CD4-positive, CD25-positive, alpha-beta regulatory T cell (primary cell): ENCODE results near the gene RNF220. TPM values are rescaled to one million over a fixed set of nuclear protein-coding genes. Genes with fewer than 3 reads are reported as not detected.

ENCODE experiments used
- ATAC-seq, 2 donors: fragments of 150-1000 bp; cut with Tn5 transposase; one replicate each; pipeline ENCODE4 v1.10.0; 2021; ENCODE audit warnings: low read depth in 2 of 2, moderate number of reproducible peaks in 2 of 2, moderate library complexity in 1 of 2
- DNase-seq, 3 donors: peaks; one replicate each; pipeline versions ENCODE4 v3.0.0 to v3.0.0-alpha.2; 2012 to 2022; ENCODE audit warnings: mixed read lengths in 1 of 3
- H3K27ac ChIP-seq: one replicate; pipeline ENCODE4 v1.7.0; 2013; ENCODE audit warnings: mild to moderate bottlenecking, low read length; ENCODE audit not compliant: insufficient read depth, poor library complexity, severe bottlenecking
- H3K27me3 ChIP-seq: one replicate; pipeline ENCODE4 v1.7.0; 2013; ENCODE audit warnings: low read length; ENCODE audit not compliant: control insufficient read depth, insufficient read depth
- H3K36me3 ChIP-seq: one replicate; pipeline ENCODE4 v1.7.0; 2013; ENCODE audit warnings: mild to moderate bottlenecking, low read length, moderate library complexity; ENCODE audit not compliant: control insufficient read depth, insufficient read depth
- H3K4me1 ChIP-seq: 2 replicates; pipeline ENCODE4 v1.7.0; 2013; ENCODE audit warnings: mild to moderate bottlenecking, low read length; ENCODE audit not compliant: insufficient read depth, control insufficient read depth, poor library complexity, severe bottlenecking
- H3K4me3 ChIP-seq: one replicate; pipeline ENCODE4 v1.7.0; 2013; ENCODE audit warnings: low read depth, mild to moderate bottlenecking, low read length, moderate library complexity
- H3K9me3 ChIP-seq, 2 experiments: 1 replicate in 1 of 2; 2 replicates in 1 of 2; pipeline ENCODE4 v1.7.0; 2013; ENCODE audit warnings: low read length in 2 of 2, mild to moderate bottlenecking in 1 of 2, moderate library complexity in 1 of 2; ENCODE audit not compliant: control insufficient read depth in 2 of 2
- H3K27ac Mint-ChIP-seq, 3 donors: one replicate each; pipeline ENCODE4 v1.8.0; 2020 to 2022; ENCODE audit warnings: mild to moderate bottlenecking in 3 of 3, mixed read lengths in 3 of 3, moderate library complexity in 2 of 3
- H3K27me3 Mint-ChIP-seq: one replicate; pipeline ENCODE4 v1.8.0; 2022; ENCODE audit warnings: mild to moderate bottlenecking, mixed read lengths
- H3K36me3 Mint-ChIP-seq: one replicate; pipeline ENCODE4 v1.8.0; 2020; ENCODE audit warnings: mixed read lengths
- H3K4me1 Mint-ChIP-seq, 4 donors: one replicate each; pipeline ENCODE4 v1.8.0; 2020 to 2022; ENCODE audit warnings: mixed read lengths in 4 of 4, mild to moderate bottlenecking in 1 of 4
- H3K4me3 Mint-ChIP-seq, 4 donors: one replicate each; pipeline ENCODE4 v1.8.0; 2020 to 2022; ENCODE audit warnings: mild to moderate bottlenecking in 4 of 4, mixed read lengths in 4 of 4, moderate library complexity in 3 of 4
- H3K9me3 Mint-ChIP-seq, 7 donors: one replicate each; pipeline ENCODE4 v1.8.0; 2020 to 2022; ENCODE audit warnings: mixed read lengths in 7 of 7, mild to moderate bottlenecking in 3 of 7, moderate library complexity in 2 of 7
- polyA plus RNA-seq, 4 donors: library from polyadenylated mRNA; unstranded; fragments of 300-500 nt; fragmentation: Illumina TruSeq; gene quantifications; one replicate each; pipeline ENCODE4 v1.2.3, GENCODE V29; 2021
- total RNA-seq: library from RNA; stranded (reverse); gene quantifications from one replicate; pipeline ENCODE4 v1.2.3, GENCODE V29; 2022

The RNF220 gene
- total and polyA plus RNA-seq, 5 donors from 2014 or later, result 73.2 to 94.8 (median 83.1) TPM

DNA sequence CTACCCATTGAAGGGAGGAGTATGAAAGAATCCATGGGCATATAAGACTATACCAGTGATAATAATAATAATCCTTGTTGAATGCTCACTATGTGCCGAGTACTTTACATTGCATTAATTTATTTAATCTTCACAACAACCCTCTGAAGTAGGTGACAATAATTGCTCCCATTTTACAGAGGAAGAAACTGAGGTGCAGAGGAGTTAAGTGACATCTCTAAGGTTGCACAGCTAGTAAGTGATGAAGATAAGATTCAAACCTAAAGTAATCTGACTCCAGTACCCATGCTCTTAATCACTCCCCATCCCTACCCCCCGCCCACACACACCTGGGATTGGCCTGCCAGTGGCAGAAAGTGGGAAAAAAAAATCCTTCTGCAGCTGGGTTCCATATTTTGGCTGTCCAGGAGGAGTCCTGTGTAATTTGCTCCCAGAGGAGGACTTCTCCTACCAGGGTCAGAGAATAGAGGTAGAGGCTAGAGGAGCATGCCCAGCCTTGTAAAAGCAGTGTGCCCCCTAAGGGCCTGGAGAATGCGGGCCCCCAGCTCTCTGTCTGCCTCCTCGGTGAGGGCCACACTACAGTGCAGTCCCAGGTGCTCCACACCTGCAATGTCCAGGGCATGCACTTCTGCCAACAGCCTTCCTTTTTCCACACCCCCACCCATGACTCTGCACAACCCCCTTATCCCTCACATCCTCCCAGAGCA lies 211.4 kb downstream of the RNF220 start:
- H3K4me1 ChIP-seq, result no peaks in the 10 kb centered on the region
- H3K9me3 ChIP-seq, result no peaks in the 10 kb centered on the region
- Mint-ChIP-seq H3K9me3 (no peaks in the 10 kb centered on the region), H3K27me3 (peaks cover 16% of the 10 kb centered on the region), H3K27ac (no peak overlapping the region), H3K4me1 (no peaks in the 10 kb centered on the region), H3K36me3 (no peaks in the 10 kb centered on the region), H3K4me3 (no peak overlapping the region)
- DNase-seq (no peak), ATAC-seq (no peak)
- H3K27ac ChIP-seq, result no peak overlapping the region
- H3K27me3 ChIP-seq, result no peaks in the 10 kb centered on the region
- H3K4me3 ChIP-seq, result no peak overlapping the region
- no peaks in the 10 kb centered on the region for H3K36me3 ChIP-seq

- no peaks in the 10 kb centered on the region for H3K27me3 ChIP-seq
- H3K4me1 ChIP-seq, result no peaks in the 10 kb centered on the region
- ATAC-seq (no peak), DNase-seq (no peak)
- no peaks in the 10 kb centered on the region for H3K36me3 ChIP-seq
- Mint-ChIP-seq H3K36me3 (no peaks in the 10 kb centered on the region), H3K4me3 (no peak overlapping the region), H3K27ac (no peak overlapping the region), H3K27me3 (peaks cover 12% of the 10 kb centered on the region), H3K4me1 (no peaks in the 10 kb centered on the region), H3K9me3 (peaks cover 0 to 1% (median 0%) of the 10 kb centered on the region in 7 donors)
- no peak overlapping the region for H3K27ac ChIP-seq
- no peak overlapping the region for H3K4me3 ChIP-seq
- H3K9me3 ChIP-seq, result no peaks in the 10 kb centered on the region
Observed at GRCh38 chr1:44616991-44617702, 212.1 kb downstream of the RNF220 start.

DNA sequence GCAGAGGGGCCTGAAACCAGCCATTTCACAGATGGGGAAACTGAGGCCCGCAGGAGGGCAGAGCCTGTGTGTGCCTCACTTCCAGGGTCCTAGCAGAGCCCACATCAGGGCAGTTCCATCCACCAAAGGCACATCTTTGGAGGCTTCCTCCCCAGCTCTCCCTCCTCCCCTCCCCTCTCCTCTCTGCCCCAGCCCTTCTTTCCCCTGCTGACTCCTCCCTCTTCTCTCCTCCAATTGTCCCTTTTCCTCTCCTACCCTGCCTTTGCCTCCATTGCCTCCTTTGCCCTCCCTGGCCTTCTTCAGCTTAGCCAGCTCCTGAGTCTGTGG lies 212.6 kb downstream of the RNF220 start:
- Mint-ChIP-seq H3K27me3 (peaks cover 11% of the 10 kb centered on the region), H3K4me3 (no peak overlapping the region)
- no peak overlapping the region for H3K4me3 ChIP-seq

GRCh38 chr1:44619261-44619900 lies 214.3 kb downstream of the RNF220 start:
- ATAC-seq, result no peak
- no peaks in the 10 kb centered on the region for H3K36me3 Mint-ChIP-seq
- H3K9me3 Mint-ChIP-seq, result peaks cover 0 to 1% (median 0%) of the 10 kb centered on the region in 7 donors
- Histone ChIP-seq H3K27me3 (no peaks in the 10 kb centered on the region), H3K27ac (no peak overlapping the region), H3K4me3 (no peak overlapping the region), H3K4me1 (no peaks in the 10 kb centered on the region), H3K9me3 (no peaks in the 10 kb centered on the region), H3K36me3 (no peaks in the 10 kb centered on the region)
- no peak overlapping the region for H3K27ac Mint-ChIP-seq
- no peak overlapping the region for H3K4me3 Mint-ChIP-seq
- no peak for DNase-seq
- H3K27me3 Mint-ChIP-seq, result peaks cover 16% of the 10 kb centered on the region
- no peaks in the 10 kb centered on the region for H3K4me1 Mint-ChIP-seq

More for the DNA sequence above, 212.6 kb downstream of the RNF220 start:
- Mint-ChIP-seq H3K27ac (no peak overlapping the region), H3K4me1 (no peaks in the 10 kb centered on the region), H3K36me3 (no peaks in the 10 kb centered on the region), H3K9me3 (peaks cover 0 to 1% (median 0%) of the 10 kb centered on the region in 7 donors)
- H3K36me3 ChIP-seq, result no peaks in the 10 kb centered on the region
- no peak overlapping the region for H3K27ac ChIP-seq
- no peaks in the 10 kb centered on the region for H3K27me3 ChIP-seq
- ATAC-seq (no peak), DNase-seq (no peak)
- H3K9me3 ChIP-seq, result no peaks in the 10 kb centered on the region
- H3K4me1 ChIP-seq, result no peaks in the 10 kb centered on the region

DNA sequence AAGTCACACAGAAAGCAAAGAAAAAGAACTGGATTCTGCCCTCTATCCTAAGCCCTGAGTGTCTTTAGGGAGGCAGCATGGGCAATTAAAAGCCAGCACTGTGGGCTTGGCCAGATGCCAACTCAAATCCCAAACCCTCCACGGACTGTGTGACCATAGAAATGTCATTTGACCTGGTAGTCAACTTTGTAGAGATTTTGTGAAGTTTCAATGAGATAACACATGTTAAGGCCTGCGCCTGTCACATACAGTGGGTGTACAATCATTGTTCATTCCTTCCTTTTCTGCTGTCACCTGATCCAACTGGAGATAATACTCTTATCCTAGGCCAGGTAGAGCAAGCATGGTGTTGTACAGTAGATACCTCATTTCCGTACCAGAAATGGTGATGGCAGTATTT lies 215.0 kb downstream of the RNF220 start:
- ATAC-seq (no peak), DNase-seq (no peak)
- no peak overlapping the region for H3K27ac ChIP-seq
- H3K9me3 Mint-ChIP-seq, result peaks cover 0 to 1% (median 0%) of the 10 kb centered on the region in 7 donors
- no peaks in the 10 kb centered on the region for H3K36me3 Mint-ChIP-seq
- no peaks in the 10 kb centered on the region for H3K36me3 ChIP-seq
- H3K27me3 ChIP-seq, result no peaks in the 10 kb centered on the region
- H3K4me3 ChIP-seq, result no peak overlapping the region
- H3K4me1 ChIP-seq, result no peaks in the 10 kb centered on the region
- H3K27ac Mint-ChIP-seq, result no peak overlapping the region
- no peak overlapping the region for H3K4me3 Mint-ChIP-seq
- H3K9me3 ChIP-seq, result no peaks in the 10 kb centered on the region
- no peaks in the 10 kb centered on the region for H3K4me1 Mint-ChIP-seq
- peaks cover 16% of the 10 kb centered on the region for H3K27me3 Mint-ChIP-seq

GRCh38 chr1:44621841-44622286 lies 216.8 kb downstream of the RNF220 start:
- H3K27ac Mint-ChIP-seq, result no peak overlapping the region
- H3K36me3 Mint-ChIP-seq, result no peaks in the 10 kb centered on the region
- DNase-seq (no peak), ATAC-seq (no peak)
- Histone ChIP-seq H3K36me3 (no peaks in the 10 kb centered on the region), H3K4me3 (no peak overlapping the region), H3K9me3 (no peaks in the 10 kb centered on the region), H3K27me3 (no peaks in the 10 kb centered on the region), H3K4me1 (no peaks in the 10 kb centered on the region), H3K27ac (no peak overlapping the region)
- H3K4me1 Mint-ChIP-seq, result no peaks in the 10 kb centered on the region
- no peak overlapping the region for H3K4me3 Mint-ChIP-seq
- peaks cover 0 to 1% (median 0%) of the 10 kb centered on the region in 7 donors for H3K9me3 Mint-ChIP-seq
- H3K27me3 Mint-ChIP-seq, result peaks cover 16% of the 10 kb centered on the region

- no peak for ATAC-seq
- Mint-ChIP-seq H3K9me3 (peaks cover 0 to 1% (median 0%) of the 10 kb centered on the region in 7 donors), H3K4me1 (no peaks in the 10 kb centered on the region), H3K27ac (no peak overlapping the region), H3K36me3 (no peaks in the 10 kb centered on the region), H3K27me3 (peaks cover 9% of the 10 kb centered on the region), H3K4me3 (peak overlapping the region in 1 of 4 donors; percentile 9)
- no peaks in the 10 kb centered on the region for H3K36me3 ChIP-seq
- no peaks in the 10 kb centered on the region for H3K27me3 ChIP-seq
- H3K4me1 ChIP-seq, result no peaks in the 10 kb centered on the region
- no peak overlapping the region for H3K4me3 ChIP-seq
- H3K27ac ChIP-seq, result no peak overlapping the region
- H3K9me3 ChIP-seq, result no peaks in the 10 kb centered on the region
- DNase-seq, result no peak
Observed at GRCh38 chr1:44624268-44624901, 219.3 kb downstream of the RNF220 start.
